Measurements from ENCODE around the gene CYBRD1.

CYBRD1 gene

GRCh38 chr2:171578127-171578803 lies 56.0 kb downstream of the CYBRD1 start:
- POLR2A ChIA-PET, result no interaction called here
- TF ChIP-seq L3MBTL2 (conservative IDR thresholded peaks at IDR 0.05) (no peak), HDGF (IDR thresholded peaks at IDR 0.05; ENCODE audit: borderline replicate concordance) (no peak), FOXM1 (IDR thresholded peaks at IDR 0.05; ENCODE audit: borderline replicate concordance) (no peak), ELF4 (IDR thresholded peaks at IDR 0.05) (no peak), ARNT (IDR thresholded peaks at IDR 0.05) (no peak), LEF1 (IDR thresholded peaks at IDR 0.05; ENCODE audit: borderline replicate concordance) (no peak), NFRKB (IDR thresholded peaks at IDR 0.05) (no peak), BHLHE40 (IDR thresholded peaks at IDR 0.05; ENCODE audit: borderline replicate concordance) (no peak), FOXA1 (IDR thresholded peaks at IDR 0.05) (no peak), ZNF384 (IDR thresholded peaks at IDR 0.05) (no peak)
- TF ChIP-seq, protein P1, sequence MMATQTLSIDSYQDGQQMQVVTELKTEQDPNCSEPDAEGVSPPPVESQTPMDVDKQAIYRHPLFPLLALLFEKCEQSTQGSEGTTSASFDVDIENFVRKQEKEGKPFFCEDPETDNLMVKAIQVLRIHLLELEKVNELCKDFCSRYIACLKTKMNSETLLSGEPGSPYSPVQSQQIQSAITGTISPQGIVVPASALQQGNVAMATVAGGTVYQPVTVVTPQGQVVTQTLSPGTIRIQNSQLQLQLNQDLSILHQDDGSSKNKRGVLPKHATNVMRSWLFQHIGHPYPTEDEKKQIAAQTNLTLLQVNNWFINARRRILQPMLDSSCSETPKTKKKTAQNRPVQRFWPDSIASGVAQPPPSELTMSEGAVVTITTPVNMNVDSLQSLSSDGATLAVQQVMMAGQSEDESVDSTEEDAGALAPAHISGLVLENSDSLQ (IDR thresholded peaks at IDR 0.05), result no peak
- DNase-seq (ENCODE audit: extremely low spot score), result no peak
- CTCF ChIA-PET, result no interaction called here

DNA sequence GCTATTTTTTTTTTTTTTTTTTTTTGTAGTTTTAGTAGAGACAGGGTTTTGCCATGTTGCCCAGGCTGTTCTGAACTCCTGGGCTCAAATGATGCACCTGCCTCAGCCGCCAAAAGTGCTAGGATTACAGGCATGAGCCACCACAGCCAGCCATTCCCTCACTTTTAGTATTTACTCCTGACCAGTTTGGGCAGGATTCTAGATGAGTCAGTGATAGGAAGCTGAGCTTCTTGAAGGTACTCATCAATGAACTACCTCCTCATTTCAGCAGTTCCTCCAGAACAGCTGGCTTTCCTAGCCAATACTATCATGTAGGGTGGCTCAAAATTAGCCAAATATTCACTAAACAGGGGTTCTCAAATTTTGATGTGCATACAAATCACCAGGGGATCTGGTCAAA lies 57.2 kb downstream of the CYBRD1 start:
- ChIA-PET POLR2A (no interaction called here), CTCF (no interaction called here)
- no peak for DNase-seq (ENCODE audit: extremely low spot score)
- TF ChIP-seq HDGF (IDR thresholded peaks at IDR 0.05; ENCODE audit: borderline replicate concordance), result no peak
- no peak for TF ChIP-seq BHLHE40 (IDR thresholded peaks at IDR 0.05; ENCODE audit: borderline replicate concordance)
- TF ChIP-seq, protein P1 (IDR thresholded peaks at IDR 0.05), result no peak
- no peak for TF ChIP-seq FOXK2 (IDR thresholded peaks at IDR 0.05)
- no peak for TF ChIP-seq SP1 (IDR thresholded peaks at IDR 0.05)
- no peak for TF ChIP-seq FOXM1 (IDR thresholded peaks at IDR 0.05; ENCODE audit: borderline replicate concordance)

DNA sequence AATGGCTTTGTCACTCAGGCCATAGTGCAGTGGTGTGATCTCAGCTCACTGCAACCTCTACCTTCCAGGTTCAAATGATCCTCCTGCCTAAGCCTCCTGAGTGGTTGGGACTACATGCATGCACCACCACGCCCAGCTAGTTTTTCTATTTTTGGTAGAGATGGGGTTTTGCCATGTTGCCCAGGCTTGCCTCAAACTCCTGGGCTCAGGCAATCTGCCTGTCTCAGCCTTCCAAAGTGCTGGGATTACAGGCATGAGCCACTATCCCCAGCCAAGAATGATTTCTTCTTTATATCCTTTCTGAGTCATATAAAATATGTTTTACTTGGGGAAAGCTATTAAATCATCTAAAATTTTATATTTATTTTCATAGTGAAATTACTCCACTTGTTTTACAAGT lies 61.3 kb downstream of the CYBRD1 start:
- TF ChIP-seq ZNF384 (IDR thresholded peaks at IDR 0.05), result no peak
- TF ChIP-seq SP1 (IDR thresholded peaks at IDR 0.05), result no peak
- no peak for TF ChIP-seq FOXK2 (IDR thresholded peaks at IDR 0.05)
- no peak for TF ChIP-seq FOXM1 (IDR thresholded peaks at IDR 0.05; ENCODE audit: borderline replicate concordance)
- no peak for TF ChIP-seq BHLHE40 (IDR thresholded peaks at IDR 0.05; ENCODE audit: borderline replicate concordance)
- TF ChIP-seq NFRKB (IDR thresholded peaks at IDR 0.05), result no peak
- TF ChIP-seq ARNT (IDR thresholded peaks at IDR 0.05), result no peak
- ChIA-PET CTCF (interaction anchor here (0.6 kb wide), 1 partner anchor 53 kb away, joined by 3 read pairs; no protein-coding TSS in a partner anchor), POLR2A (no interaction called here)

GRCh38 chr2:171584001-171584400 lies 61.7 kb downstream of the CYBRD1 start:
- ChIA-PET POLR2A (no interaction called here), CTCF (no interaction called here)
- no peak for TF ChIP-seq FOXM1 (IDR thresholded peaks at IDR 0.05; ENCODE audit: borderline replicate concordance)
- no peak for TF ChIP-seq SUZ12 (IDR thresholded peaks at IDR 0.05)
- TF ChIP-seq NFRKB (IDR thresholded peaks at IDR 0.05), result no peak
- no peak for TF ChIP-seq LEF1 (IDR thresholded peaks at IDR 0.05; ENCODE audit: borderline replicate concordance)
- TF ChIP-seq BHLHE40 (IDR thresholded peaks at IDR 0.05; ENCODE audit: borderline replicate concordance), result no peak
- no peak for TF ChIP-seq TARDBP (IDR thresholded peaks at IDR 0.05)
- TF ChIP-seq FOXK2 (IDR thresholded peaks at IDR 0.05), result no peak
- TF ChIP-seq, protein P1 (IDR thresholded peaks at IDR 0.05), result no peak
- TF ChIP-seq ELF4 (IDR thresholded peaks at IDR 0.05), result no peak
- TF ChIP-seq L3MBTL2 (conservative IDR thresholded peaks at IDR 0.05), result no peak
- no peak for TF ChIP-seq SP1 (IDR thresholded peaks at IDR 0.05)
- no peak for TF ChIP-seq ZNF384 (IDR thresholded peaks at IDR 0.05)
- no peak for TF ChIP-seq FOXA1 (IDR thresholded peaks at IDR 0.05)
- no peak for TF ChIP-seq HDGF (IDR thresholded peaks at IDR 0.05; ENCODE audit: borderline replicate concordance)
- TF ChIP-seq CTBP1 (IDR thresholded peaks at IDR 0.05; ENCODE audit: borderline replicate concordance), result no peak
- no peak for TF ChIP-seq ARNT (IDR thresholded peaks at IDR 0.05)
- DNase-seq (ENCODE audit: extremely low spot score), result no peak

More for the DNA sequence above, 61.3 kb downstream of the CYBRD1 start:
- no peak for DNase-seq (ENCODE audit: extremely low spot score)

GRCh38 chr2:171587132-171587531 lies 64.9 kb downstream of the CYBRD1 start:
- DNase-seq (ENCODE audit: extremely low spot score), result no peak
- CTCF ChIA-PET, result interaction anchor here (1.8 kb wide), 2 partner anchors 12 to 14 kb away, joined by 6 to 9 read pairs; no protein-coding TSS in a partner anchor
- TF ChIP-seq HDGF (IDR thresholded peaks at IDR 0.05; ENCODE audit: borderline replicate concordance) (no peak), SUZ12 (IDR thresholded peaks at IDR 0.05) (no peak), FOXM1 (IDR thresholded peaks at IDR 0.05; ENCODE audit: borderline replicate concordance) (no peak), SP1 (IDR thresholded peaks at IDR 0.05) (no peak), FOXK2 (IDR thresholded peaks at IDR 0.05) (no peak), ZNF384 (IDR thresholded peaks at IDR 0.05) (no peak), TARDBP (IDR thresholded peaks at IDR 0.05) (no peak), ELF4 (IDR thresholded peaks at IDR 0.05) (no peak)
- TF ChIP-seq, protein P1 (IDR thresholded peaks at IDR 0.05), result no peak
- POLR2A ChIA-PET, result no interaction called here

DNA sequence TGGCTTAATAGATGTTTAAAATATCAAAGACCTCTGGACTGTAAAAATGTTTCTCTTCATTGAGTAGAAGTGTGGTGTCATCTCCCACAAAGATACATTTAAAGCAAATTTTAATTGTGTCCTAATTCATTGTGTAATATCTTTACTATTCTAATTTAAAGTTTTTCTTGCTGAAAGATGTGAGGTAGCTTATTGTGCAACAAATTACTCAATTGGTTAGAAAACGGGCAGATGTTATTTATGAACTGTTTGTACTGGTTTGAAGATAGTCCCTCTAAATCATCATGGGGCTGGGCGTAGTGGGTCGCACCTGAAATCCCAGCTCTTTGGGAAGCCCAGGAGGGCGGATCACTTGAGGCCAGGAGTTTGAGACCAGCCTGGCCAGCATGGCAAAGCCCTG lies 65.3 kb downstream of the CYBRD1 start:
- no peak for TF ChIP-seq FOXK2 (IDR thresholded peaks at IDR 0.05)
- no peak for TF ChIP-seq BHLHE40 (IDR thresholded peaks at IDR 0.05; ENCODE audit: borderline replicate concordance)
- no peak for TF ChIP-seq SUZ12 (IDR thresholded peaks at IDR 0.05)
- no peak for TF ChIP-seq ZNF384 (IDR thresholded peaks at IDR 0.05)
- TF ChIP-seq ARNT (IDR thresholded peaks at IDR 0.05), result no peak
- no peak for TF ChIP-seq NFRKB (IDR thresholded peaks at IDR 0.05)
- no peak for TF ChIP-seq SP1 (IDR thresholded peaks at IDR 0.05)
- TF ChIP-seq, protein P1 (IDR thresholded peaks at IDR 0.05), result no peak
- no peak for TF ChIP-seq TARDBP (IDR thresholded peaks at IDR 0.05)
- TF ChIP-seq FOXA1 (IDR thresholded peaks at IDR 0.05), result no peak
- TF ChIP-seq HDGF (IDR thresholded peaks at IDR 0.05; ENCODE audit: borderline replicate concordance), result no peak
- no peak for TF ChIP-seq ELF4 (IDR thresholded peaks at IDR 0.05)
- no peak for TF ChIP-seq FOXM1 (IDR thresholded peaks at IDR 0.05; ENCODE audit: borderline replicate concordance)
- no peak for TF ChIP-seq L3MBTL2 (conservative IDR thresholded peaks at IDR 0.05)
- no peak for TF ChIP-seq LEF1 (IDR thresholded peaks at IDR 0.05; ENCODE audit: borderline replicate concordance)
- TF ChIP-seq CTBP1 (IDR thresholded peaks at IDR 0.05; ENCODE audit: borderline replicate concordance), result no peak
- ChIA-PET CTCF (interaction anchor here (1.8 kb wide), 2 partner anchors 11 to 14 kb away, joined by 6 to 9 read pairs; no protein-coding TSS in a partner anchor), POLR2A (no interaction called here)
- no peak for DNase-seq (ENCODE audit: extremely low spot score)

Measured in HEK293T (cell line).